PC-3 (cell line): Measurements from ENCODE around the gene NECTIN4. TPM values are rescaled to one million over a fixed set of nuclear protein-coding genes. Genes with fewer than 3 reads are reported as not detected.
"Not testable (repeated sequence)": the region's sequence is repeated elsewhere in the genome, so short reads cannot be mapped to it uniquely, and the experiment has no call there.

Experiments used
- ATAC-seq: fragments of 200-7000 bp; cut with Tn5 transposase; 2 replicates; pipeline ENCODE4 v1.9.1; 2020; ENCODE audit warnings: mild to moderate bottlenecking, moderate library complexity
- BruUV-seq: library from RNA; stranded (reverse); fragments of 400-500 nt; replicated peaks from 2 replicates; lab custom pipeline; 2021; lab: Mats Ljungman, UMichigan
- CTCF ChIA-PET: fragments of 300-600 bp; sonication (Branson Sonifier 250); formaldehyde crosslinking; loops from one replicate; lab custom pipeline; 2022; ENCODE audit warnings: antibody characterized with exemption; lab: Charles Lee
- POLR2A ChIA-PET: fragments of 300-600 bp; sonication (Branson Sonifier 250); formaldehyde crosslinking; loops from one replicate; lab custom pipeline; 2022; ENCODE audit warnings: antibody characterized with exemption; ENCODE audit not compliant: unreplicated experiment; lab: Charles Lee
- DNase-seq: peaks from one replicate; pipeline ENCODE4 v3.0.0-alpha.2; 2015
- H2AFZ ChIP-seq: fragments of 300-600 bp; sonication (generic); 2 replicates; pipeline ENCODE4 v1.6.0; 2016; ENCODE audit warnings: antibody characterized with exemption, low read length
- H3F3A ChIP-seq: fragments of 300-600 bp; sonication (generic); one replicate; pipeline ENCODE4 v1.6.0; 2017; ENCODE audit warnings: antibody characterized with exemption, low read length, control low read depth, mild to moderate bottlenecking; ENCODE audit not compliant: unreplicated experiment
- H3K27ac ChIP-seq: fragments of 300-600 bp; sonication (generic); 2 replicates; pipeline ENCODE4 v1.5.1; 2016; ENCODE audit warnings: mild to moderate bottlenecking, low read length
- H3K27me3 ChIP-seq: fragments of 300-600 bp; sonication (generic); 2 replicates; pipeline ENCODE4 v1.6.1; 2016; ENCODE audit warnings: low read length, mixed read lengths
- H3K36me3 ChIP-seq: fragments of 300-600 bp; sonication (generic); 2 replicates; pipeline ENCODE4 v1.6.1; 2016; ENCODE audit warnings: low read depth, mixed run types, low read length, mixed read lengths
- H3K4me1 ChIP-seq: fragments of 300-600 bp; sonication (generic); 2 replicates; pipeline ENCODE4 v1.5.1; 2016; ENCODE audit warnings: low read length; ENCODE audit not compliant: insufficient read depth
- H3K4me2 ChIP-seq: fragments of 300-600 bp; sonication (generic); 2 replicates; pipeline ENCODE4 v1.6.0; 2016; ENCODE audit warnings: low read length
- H3K4me3 ChIP-seq: fragments of 300-600 bp; sonication (generic); 2 replicates; pipeline ENCODE4 v1.5.1; 2016; ENCODE audit warnings: mild to moderate bottlenecking, low read length, mixed read lengths
- H3K79me2 ChIP-seq: fragments of 300-600 bp; sonication (generic); 2 replicates; pipeline ENCODE4 v1.6.1; 2017; ENCODE audit warnings: low read length, mixed read lengths
- H3K9ac ChIP-seq: fragments of 300-600 bp; sonication (generic); 2 replicates; pipeline ENCODE4 v1.6.0; 2016; ENCODE audit warnings: mild to moderate bottlenecking, low read length
- H3K9me2 ChIP-seq: fragments of 300-600 bp; sonication (generic); replicated peaks from 2 replicates; pipeline ENCODE4 v1.6.1; 2016; ENCODE audit warnings: mixed run types, low read length, mixed read lengths
- H3K9me3 ChIP-seq: fragments of 300-600 bp; sonication (generic); 2 replicates; pipeline ENCODE4 v1.6.1; 2016; ENCODE audit warnings: low read length, mixed read lengths
- H4K20me1 ChIP-seq: fragments of 300-600 bp; sonication (generic); 2 replicates; pipeline ENCODE4 v1.6.1; 2016; ENCODE audit warnings: low read length, mixed read lengths
- CTCF ChIP-seq: fragments of 300-600 bp; sonication (generic); conservative IDR thresholded peaks from 2 replicates; pipeline ENCODE4 v1.5.1; 2017; ENCODE audit warnings: antibody characterized with exemption, low read depth, mild to moderate bottlenecking, low read length
- EZH2 ChIP-seq: fragments of 300-600 bp; sonication (generic); IDR thresholded peaks from one replicate; pipeline ENCODE4 v1.6.1; 2017; ENCODE audit warnings: antibody characterized with exemption, mild to moderate bottlenecking, low read length; ENCODE audit not compliant: unreplicated experiment
- EZH2phosphoT487 ChIP-seq: fragments of 300-600 bp; sonication (generic); IDR thresholded peaks from 2 replicates; pipeline ENCODE4 v1.6.1; 2018; ENCODE audit warnings: mild to moderate bottlenecking, antibody characterized with exemption, low read length, borderline replicate concordance
- intact Hi-C: fragments of 100-400 bp; cut with micrococcal nuclease; formaldehyde crosslinking; loops from 2 replicates; pipeline ENCODE4 v1.9.0; 2023
- total RNA-seq: library from RNA; depleted of rRNA; stranded (reverse); fragments of >200 nt; gene quantifications from 2 replicates; pipeline ENCODE4 v1.2.3, GENCODE V29; 2014

The NECTIN4 gene
- total RNA-seq, 1 experiment from 2014 or later, result 6.8 TPM

GRCh38 chr1:161068306-161069234, 20.8 kb downstream of the NECTIN4 start:
- Histone ChIP-seq H3K4me1 (no peaks in the 10 kb centered on the region), H3K9me2 (no peaks in the 10 kb centered on the region), H3K9ac (no peak overlapping the region), H3K36me3 (no peaks in the 10 kb centered on the region), H3K27ac (no peak overlapping the region), H3K4me2 (no peak overlapping the region), H3K4me3 (no peak overlapping the region), H3K9me3 (no peaks in the 10 kb centered on the region), H3K79me2 (no peaks in the 10 kb centered on the region), H3K27me3 (no peaks in the 10 kb centered on the region), H2AFZ (no peak overlapping the region), H3F3A (no peaks in the 10 kb centered on the region), H4K20me1 (no peaks in the 10 kb centered on the region)
- no peak for TF ChIP-seq EZH2
- no peak for TF ChIP-seq EZH2phosphoT487
- no peak for TF ChIP-seq CTCF
- intact Hi-C loops, result no loop called here
- ChIA-PET POLR2A (no interaction called here), CTCF (no interaction called here)
- no peak for DNase-seq
- no TSS peak for BruUV-seq
- ATAC-seq, result peak; percentile 41

- TF ChIP-seq CTCF (no peak), EZH2phosphoT487 (no peak), EZH2 (no peak)
These were observed 22.7 kb downstream of the NECTIN4 start for GRCh38 chr1:161066694-161067093.

GRCh38 chr1:161065681-161066080, 23.7 kb downstream of the NECTIN4 start:
- CTCF ChIA-PET, BruUV-seq, H3K4me3 ChIP-seq: not testable (repeated sequence)

More at GRCh38 chr1:161066694-161067093, 22.7 kb downstream of the NECTIN4 start:
- no peaks in the 10 kb centered on the region for H3K27me3 ChIP-seq
- ATAC-seq (no peak), DNase-seq (no peak)
- H3K4me1 ChIP-seq, result no peaks in the 10 kb centered on the region
- no peak overlapping the region for H3K4me2 ChIP-seq
- no peaks in the 10 kb centered on the region for H3K9me2 ChIP-seq
- no peaks in the 10 kb centered on the region for H3K9me3 ChIP-seq
- ChIA-PET CTCF (no interaction called here), POLR2A (no interaction called here)
- BruUV-seq, result no TSS peak
- intact Hi-C loops, result no loop called here
- H2AFZ ChIP-seq, result no peak overlapping the region
- no peaks in the 10 kb centered on the region for H4K20me1 ChIP-seq
- no peaks in the 10 kb centered on the region for H3F3A ChIP-seq
- H3K27ac ChIP-seq, result no peak overlapping the region
- H3K9ac ChIP-seq, result no peak overlapping the region
- no peak overlapping the region for H3K4me3 ChIP-seq
- no peaks in the 10 kb centered on the region for H3K36me3 ChIP-seq
- H3K79me2 ChIP-seq, result no peaks in the 10 kb centered on the region

GRCh38 chr1:161063936-161064335, 25.4 kb downstream of the NECTIN4 start:
- ATAC-seq, H3K27me3 ChIP-seq, H3K4me3 ChIP-seq, H3K4me2 ChIP-seq, DNase-seq, H3K9me3 ChIP-seq, H3K36me3 ChIP-seq, BruUV-seq, H3K4me1 ChIP-seq, H3K9me2 ChIP-seq, POLR2A ChIA-PET, H4K20me1 ChIP-seq, intact Hi-C loops, H3F3A ChIP-seq, CTCF ChIA-PET, H3K79me2 ChIP-seq, H3K27ac ChIP-seq, H3K9ac ChIP-seq, H2AFZ ChIP-seq: not testable (repeated sequence)

More at GRCh38 chr1:161065681-161066080, 23.7 kb downstream of the NECTIN4 start:
- intact Hi-C loops, H3K36me3 ChIP-seq, H2AFZ ChIP-seq, H3K79me2 ChIP-seq, H4K20me1 ChIP-seq, H3K4me2 ChIP-seq, DNase-seq, H3K9me2 ChIP-seq, H3K9me3 ChIP-seq, ATAC-seq, H3F3A ChIP-seq, H3K9ac ChIP-seq, H3K4me1 ChIP-seq, H3K27ac ChIP-seq, POLR2A ChIA-PET, H3K27me3 ChIP-seq: not testable (repeated sequence)
